HG02571 (cell line): ENCODE measurements around the gene ZNF326.
A peak's percentile ranks its signal among the peaks of the same experiment; 100 is the strongest.
"Not testable (repeated sequence)": the region's sequence is repeated elsewhere in the genome, so short reads cannot be mapped to it uniquely, and the experiment has no call there.

Source experiments
- ATAC-seq: cut with Tn5 transposase; IDR thresholded peaks from one replicate; pipeline ENCODE4 v1.9.1; 2021; ENCODE audit warnings: mild to moderate bottlenecking, moderate library complexity; ENCODE audit not compliant: unreplicated experiment

The ZNF326 gene

GRCh38 chr1:89965193-89965768 lies 29.6 kb upstream of the ZNF326 start:
- no peak for ATAC-seq

- no peak for ATAC-seq
These were observed 28.3 kb upstream of the ZNF326 start for GRCh38 chr1:89966656-89967055.

GRCh38 chr1:89971600-89971999 lies 23.3 kb upstream of the ZNF326 start:
- peak; percentile 61 for ATAC-seq

GRCh38 chr1:89972024-89972423 lies 22.9 kb upstream of the ZNF326 start:
- no peak for ATAC-seq

GRCh38 chr1:89973471-89974127 lies 21.3 kb upstream of the ZNF326 start:
- no peak for ATAC-seq

DNA sequence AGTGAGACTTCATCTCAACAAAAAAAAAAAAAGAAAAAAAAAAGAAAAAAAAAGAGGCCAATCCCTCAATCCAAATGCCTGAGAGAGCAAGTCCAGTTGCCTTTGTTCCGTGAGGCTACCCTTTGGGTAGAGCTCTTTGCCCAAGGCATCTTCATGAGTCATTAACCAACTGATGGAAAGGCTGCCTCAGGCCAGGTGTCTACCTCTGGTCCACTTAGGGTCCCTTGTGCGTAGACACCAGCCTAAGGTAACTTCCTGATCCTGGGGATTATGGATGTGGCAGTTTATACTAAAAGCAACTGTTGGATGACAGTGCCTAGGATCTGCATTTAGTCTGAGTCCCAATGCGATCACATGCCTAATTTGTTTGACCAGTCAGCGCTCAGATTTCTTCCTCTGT lies 20.7 kb upstream of the ZNF326 start:
- ATAC-seq: no peak

DNA sequence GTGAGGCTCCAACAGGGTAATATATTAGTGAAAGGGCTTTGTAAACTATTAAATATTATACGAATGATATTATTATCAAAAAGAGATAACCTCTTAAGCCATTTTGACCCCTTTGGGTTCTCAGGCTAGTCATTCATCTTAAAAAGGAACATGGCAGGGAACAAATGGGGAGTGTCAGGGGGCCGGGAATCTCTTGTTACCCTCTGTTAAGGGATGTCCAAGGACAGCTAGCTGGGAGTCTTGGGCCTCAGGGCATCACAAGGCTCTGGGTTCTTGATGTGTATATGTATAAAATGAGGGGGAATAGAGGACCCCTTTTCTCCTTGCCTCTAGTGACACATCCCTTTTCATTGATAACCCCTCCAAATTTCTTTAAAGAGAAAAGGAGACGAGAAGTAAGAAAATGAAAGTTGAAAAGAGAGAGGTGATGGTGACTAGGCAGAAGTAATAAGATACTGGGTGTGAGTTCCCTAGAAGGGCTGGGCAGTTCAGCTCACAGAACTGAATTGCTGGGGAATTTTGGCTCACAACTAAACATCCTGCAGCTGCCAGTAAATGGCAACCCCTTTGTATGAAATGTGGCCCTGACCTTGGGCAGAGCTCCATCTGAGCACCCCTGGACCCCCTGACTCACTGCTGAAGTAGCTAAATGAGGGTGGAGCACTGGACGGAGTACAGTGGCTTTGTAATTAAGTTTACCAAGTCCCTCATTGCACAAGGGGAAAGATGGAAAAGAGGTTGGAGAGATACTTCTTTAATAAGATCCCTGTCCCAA lies 20.0 kb upstream of the ZNF326 start:
- ATAC-seq: no peak

DNA sequence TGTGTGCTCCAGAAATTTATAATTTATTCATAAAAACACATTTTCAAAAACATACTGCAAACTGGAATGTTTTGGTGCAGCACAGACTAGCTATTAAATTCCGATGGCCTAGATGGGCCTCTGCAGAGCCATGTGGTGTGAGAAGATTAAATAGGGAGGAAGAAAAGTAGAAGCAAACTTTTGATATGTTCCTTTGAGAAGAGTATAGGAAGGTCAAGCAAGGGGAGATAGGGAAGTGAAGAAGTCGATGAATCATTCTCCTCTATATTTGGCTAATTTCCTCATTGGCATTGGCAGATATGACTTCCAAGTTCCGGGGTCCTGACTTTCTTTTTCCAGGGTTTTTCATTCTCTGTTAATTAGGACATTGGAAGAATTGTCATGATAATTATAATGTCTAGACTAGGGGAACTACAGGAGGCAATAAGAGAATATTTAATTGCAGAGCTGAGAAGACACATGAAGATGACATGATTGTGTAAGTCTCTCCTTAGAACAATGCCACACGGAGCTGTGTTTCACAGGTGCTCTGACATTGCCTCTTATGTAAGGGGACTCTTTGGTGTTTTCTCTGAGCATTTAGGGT lies 19.3 kb upstream of the ZNF326 start:
- no peak for ATAC-seq

- ATAC-seq: no peak
These were observed 16.2 kb upstream of the ZNF326 start for GRCh38 chr1:89978755-89979154.

GRCh38 chr1:89980605-89981004 lies 14.3 kb upstream of the ZNF326 start:
- ATAC-seq: no peak

GRCh38 chr1:89982846-89983245 lies 12.1 kb upstream of the ZNF326 start:
- ATAC-seq: not testable (repeated sequence)

GRCh38 chr1:89984564-89985116 lies 10.3 kb upstream of the ZNF326 start:
- ATAC-seq: not testable (repeated sequence)

DNA sequence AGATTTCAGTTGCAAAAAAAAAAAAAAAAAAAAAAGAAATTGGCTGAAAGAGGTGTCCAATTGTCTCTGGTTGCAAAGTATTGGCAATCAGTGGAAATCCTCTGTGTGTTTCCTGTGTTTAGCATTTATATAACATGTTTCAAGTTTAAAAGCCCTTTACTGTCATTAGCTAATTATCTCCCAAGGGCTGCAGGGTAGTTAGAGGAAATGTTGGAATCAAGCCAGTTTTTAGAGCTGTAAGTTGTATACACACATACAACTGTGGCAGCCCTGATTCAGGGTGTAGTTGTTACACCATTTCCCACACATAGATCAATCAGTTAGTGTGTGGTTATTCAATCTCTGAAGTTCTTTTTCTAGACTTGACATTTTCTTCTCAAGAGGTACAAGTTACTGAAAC lies 8.9 kb upstream of the ZNF326 start:
- no peak for ATAC-seq

DNA sequence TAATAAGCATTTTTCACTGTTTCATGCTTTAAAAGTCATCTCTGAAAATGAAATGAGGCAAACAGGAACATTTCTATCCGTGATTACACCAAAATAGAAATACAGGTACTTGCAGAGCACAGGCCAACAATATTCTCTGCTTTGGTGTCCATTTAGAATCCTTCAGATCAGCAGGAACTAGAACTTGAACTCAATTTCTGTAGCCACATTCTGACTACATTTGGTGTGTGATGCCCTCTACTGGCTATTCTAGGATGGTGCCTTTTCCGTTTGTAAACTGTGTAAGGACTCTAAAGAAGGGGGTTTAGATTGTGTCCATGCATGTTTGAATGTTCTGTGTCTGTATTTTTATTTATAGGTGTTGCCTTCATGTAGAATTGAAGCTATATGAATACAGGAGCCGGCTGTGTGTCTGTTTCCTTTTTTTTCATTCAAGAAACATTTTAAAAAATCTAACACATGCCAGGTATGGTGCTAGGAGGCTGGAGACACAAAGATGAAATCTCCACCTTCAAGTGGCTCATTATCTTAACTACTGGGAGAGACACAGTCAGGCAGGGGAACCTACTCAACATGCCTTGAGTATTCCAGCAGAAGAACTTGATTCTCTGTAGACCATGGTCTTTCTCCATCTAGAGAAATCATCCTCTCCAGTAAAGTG lies 7.6 kb upstream of the ZNF326 start:
- peak; percentile 77 for ATAC-seq

DNA sequence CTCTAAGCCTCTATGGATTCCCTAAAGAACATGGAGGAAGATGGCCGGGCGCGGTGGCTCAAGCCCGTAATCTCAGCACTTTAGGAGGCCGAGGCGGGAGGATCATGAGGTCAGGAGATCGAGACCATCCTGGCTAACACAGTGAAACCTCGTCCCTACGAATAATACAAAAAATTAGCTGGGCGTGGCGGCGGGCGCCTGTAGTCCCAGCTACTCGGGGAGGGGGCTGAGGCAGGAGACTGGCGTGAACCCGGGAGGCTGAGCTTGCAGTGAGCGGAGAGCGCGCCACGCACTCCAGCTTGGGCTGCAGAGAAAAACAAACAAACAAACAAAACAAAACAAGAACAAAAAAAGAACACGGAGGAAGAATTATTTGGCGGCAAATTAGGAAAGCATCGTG lies 5.8 kb upstream of the ZNF326 start:
- no peak for ATAC-seq

DNA sequence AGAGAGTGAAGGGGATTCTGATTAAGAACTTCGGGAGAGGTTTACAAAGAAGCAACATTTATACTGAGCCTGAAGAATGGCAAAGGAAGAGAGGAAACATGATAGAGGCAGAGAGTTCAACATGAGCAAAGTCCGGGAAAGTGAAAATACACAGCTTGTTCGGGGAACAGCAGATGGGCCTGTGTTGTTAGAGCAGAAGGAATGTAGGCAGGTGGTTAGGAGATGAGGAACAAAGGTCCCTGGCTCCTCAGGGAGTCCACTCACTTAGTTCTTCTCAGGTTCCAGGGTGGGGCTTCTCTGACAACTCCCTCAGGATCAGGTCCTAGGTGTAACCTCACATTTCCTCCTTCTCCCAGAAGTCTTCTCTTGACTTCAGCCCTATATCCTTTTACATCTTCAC lies 5.1 kb upstream of the ZNF326 start:
- ATAC-seq: no peak

DNA sequence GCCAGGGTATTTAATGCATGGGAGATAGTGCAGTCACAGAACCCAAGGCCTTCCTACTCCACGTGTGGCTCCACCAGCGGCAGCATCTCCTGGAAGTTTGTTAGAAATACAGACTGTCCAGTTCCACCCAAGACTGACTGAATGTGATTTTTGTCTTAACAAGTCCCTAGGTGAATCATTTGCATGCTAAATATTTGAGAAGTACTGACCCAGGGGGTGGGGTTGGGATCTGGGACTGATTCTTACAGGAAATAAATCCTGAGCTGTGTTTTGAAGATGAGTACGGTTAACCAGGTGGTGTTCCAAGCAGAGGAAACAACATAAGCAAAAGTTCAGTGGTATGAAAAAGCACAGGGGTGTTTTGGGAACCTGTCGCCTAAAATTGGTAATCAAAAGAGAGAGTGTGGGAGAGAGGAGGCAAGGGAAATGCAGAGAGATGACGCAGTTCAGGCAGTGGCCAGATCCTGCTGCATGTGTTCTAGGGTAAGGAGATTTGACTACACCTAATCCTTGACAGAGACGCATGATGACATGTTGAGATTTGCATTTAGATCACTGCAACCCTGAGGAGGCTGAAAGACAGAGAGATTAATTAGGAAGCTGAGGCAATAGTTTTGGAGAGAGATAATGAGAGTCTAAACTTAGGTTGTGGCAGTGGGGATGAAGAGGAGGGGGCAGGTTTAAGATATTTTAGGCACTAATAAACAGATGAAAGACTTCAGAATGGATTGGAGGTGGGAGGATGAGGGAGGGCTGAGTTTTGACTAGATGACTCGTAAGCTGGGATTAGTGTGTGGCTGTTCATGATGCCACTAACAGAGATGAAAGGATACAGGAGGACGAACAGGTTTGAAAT lies 3.7 kb upstream of the ZNF326 start:
- ATAC-seq: no peak

GRCh38 chr1:89993541-89993940 lies 1.4 kb upstream of the ZNF326 start:
- ATAC-seq: no peak

GRCh38 chr1:89994231-89994804 lies 592 bp upstream of the ZNF326 start:
- ATAC-seq: no peak
